Stimulated activated CD4-positive, alpha-beta T cell treated with anti-CD3 and anti-CD28 coated beads, Interleukin-4, amount 100 ng/mL, for 1 hour (primary cell): ENCODE measurements around the gene ANO7.

Experiments
- DNase-seq: peaks from one replicate; pipeline ENCODE4 v3.0.0-alpha.2; 2020

Gene ANO7

DNA sequence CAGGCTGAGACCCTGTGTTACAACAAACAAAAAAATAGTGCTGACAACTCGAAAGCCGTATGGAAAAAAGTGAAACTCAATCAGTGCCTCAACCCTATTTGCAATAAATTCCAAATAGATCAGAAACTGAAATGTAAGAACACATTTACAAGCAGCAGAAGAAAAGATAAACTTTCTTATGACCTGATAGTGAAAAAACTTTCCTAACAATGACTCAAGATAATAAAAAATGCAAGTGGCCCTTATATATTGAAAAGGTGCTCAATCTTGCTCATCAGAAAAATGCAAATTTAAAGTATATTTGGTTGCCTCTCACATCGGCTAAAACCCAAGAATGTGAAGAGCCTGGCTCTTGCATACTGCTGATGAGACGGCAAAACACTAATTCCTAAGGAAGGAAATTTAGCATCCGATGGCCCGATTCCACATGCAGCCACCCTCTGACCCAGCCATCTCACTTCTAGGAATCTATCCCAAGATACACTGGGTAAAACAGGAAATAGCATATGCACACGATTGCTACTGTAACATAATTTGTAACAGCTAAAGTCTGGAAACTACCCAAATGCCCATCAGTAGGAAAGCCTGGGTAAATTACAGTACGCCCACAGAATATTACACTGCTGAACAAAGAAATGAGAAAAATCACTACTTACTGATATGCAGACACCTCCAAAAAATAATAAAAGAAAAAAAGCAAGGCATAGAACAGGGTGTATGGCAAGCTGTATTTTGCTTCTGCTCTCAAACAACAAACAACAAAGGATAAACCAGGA lies 70.2 kb downstream of the ANO7 start:
- DNase-seq, result no peak

DNA sequence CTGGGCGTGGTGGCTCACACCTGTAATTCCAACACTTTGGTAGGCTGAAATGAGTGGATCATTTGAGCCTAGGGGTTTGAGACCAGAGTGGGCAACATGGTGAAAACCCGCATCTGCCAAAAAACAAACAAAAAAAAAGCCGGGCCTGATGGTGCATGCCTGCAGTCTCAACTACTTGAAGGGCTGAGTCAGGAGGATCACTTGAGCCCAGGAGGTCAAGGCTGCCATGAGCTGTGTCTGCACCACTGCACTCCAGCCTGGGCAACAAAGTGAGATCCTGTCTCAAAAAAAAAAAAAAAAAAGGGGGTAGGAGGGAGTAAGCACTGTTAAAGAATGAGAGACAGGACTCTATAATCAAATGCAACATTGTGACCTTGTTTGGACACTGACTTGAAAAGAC lies 72.4 kb downstream of the ANO7 start:
- DNase-seq, result no peak

DNA sequence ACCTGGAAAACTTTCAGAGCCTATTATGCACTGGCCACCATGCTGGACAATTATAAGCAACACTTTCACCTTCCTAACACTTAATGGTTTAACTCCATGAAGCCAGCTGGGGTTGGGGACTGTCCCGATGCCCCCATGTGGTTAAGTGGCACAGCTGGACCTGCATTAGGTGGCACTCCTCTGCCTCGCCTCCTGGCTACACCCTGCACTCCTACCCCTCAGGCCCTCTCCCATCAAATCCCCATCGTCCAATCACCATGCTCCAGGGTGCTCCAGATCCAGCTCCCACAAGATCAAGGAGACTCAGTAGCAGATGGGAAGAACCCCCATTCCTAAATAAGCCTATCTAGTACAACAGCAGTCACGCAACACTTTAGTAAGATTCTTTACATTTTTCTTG lies 73.2 kb downstream of the ANO7 start:
- DNase-seq, result no peak

DNA sequence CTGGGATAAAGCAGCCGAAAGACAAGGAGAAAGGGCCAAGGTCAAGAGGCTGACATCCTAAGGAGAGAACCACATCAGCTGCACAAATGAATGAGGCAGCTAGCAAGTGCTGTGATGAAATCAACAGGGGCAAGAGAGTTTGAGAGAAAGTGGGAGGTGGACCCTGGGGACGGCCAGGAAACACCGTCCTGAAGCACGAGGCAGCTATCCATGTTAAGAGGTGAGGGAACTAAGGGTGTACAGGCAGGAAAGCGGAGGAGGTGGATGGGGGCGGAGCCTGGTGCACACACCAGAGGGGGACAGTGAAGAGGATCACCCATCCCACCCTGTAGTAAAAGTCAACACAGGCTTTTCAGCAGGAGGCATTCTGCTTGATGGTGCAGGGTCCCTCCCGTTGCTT lies 74.6 kb downstream of the ANO7 start:
- no peak for DNase-seq

DNA sequence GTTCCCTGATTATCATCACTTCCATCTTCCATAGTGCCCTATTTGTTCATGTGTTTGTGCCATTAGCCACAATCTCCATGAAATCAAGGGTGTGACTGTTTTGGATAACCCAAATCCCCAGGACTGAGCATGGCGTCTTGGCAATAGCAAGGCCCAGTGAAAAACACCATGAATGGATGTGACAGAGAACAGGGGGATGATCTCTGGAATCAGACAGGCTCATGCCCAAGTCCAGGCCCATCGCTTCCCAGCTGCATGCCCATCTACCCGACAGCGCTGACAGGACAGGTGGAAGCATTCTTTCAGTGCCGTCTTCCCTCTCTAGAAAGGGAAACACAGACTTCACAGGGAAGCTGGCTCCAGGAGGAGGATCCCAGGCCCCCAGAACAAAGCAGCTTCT lies 77.0 kb downstream of the ANO7 start:
- no peak for DNase-seq

DNA sequence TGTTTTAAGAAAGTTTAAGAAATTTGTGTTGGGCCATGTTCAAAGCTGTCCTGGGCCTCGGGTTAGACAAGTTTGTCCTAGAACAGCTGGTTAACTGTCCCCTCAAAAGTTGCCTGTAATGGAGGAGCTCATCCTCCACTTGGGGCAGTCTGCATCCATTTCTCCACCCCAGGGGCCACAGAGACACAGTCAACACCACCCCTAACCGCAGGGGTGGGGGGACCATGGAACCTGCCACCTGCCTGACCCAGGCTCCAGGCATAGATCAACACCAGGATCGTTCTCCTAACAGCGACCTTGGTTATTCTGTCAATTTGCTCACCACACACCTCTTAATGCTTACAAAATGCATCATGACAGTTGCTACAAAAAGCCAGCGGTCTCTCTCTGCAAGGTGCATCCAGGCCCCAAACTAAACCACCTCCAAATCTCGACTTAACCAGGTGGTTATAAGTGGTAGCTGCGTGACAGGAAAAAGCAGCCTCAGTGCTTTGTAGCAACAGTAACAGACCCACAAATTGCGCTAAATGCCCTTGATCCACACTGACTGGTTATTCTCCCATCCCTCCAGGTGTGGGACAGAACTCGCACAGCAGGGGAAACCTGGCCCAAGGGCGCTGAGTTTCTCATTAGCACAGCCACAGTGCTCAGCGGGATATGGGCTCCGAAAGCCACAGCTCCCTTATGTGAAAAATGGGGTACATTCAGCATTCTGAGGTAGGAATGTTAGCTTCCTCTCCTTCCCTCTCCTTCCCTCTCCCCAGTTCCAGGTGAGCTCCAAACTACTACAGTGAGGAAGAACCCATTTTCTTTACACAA lies 79.0 kb downstream of the ANO7 start:
- no peak for DNase-seq

DNA sequence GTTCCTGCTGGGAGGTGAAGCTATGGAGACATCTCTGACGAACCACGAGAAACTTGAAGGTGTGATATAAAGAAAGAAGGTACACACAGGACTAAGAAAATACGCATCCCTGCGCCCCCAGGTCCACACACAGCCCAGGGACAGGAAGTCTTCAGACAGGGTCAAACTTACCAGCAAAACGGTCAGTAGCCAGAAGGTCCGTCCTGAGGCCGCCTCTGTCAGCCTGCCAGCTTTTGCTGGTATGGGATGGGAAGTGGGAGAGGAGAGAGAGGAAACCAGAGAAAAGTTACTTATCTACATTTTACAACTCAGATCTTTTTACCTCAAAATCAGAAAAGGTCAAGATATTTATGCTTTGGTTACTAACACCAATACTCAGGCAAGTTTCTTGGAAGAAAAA lies 79.8 kb downstream of the ANO7 start:
- no peak for DNase-seq

DNA sequence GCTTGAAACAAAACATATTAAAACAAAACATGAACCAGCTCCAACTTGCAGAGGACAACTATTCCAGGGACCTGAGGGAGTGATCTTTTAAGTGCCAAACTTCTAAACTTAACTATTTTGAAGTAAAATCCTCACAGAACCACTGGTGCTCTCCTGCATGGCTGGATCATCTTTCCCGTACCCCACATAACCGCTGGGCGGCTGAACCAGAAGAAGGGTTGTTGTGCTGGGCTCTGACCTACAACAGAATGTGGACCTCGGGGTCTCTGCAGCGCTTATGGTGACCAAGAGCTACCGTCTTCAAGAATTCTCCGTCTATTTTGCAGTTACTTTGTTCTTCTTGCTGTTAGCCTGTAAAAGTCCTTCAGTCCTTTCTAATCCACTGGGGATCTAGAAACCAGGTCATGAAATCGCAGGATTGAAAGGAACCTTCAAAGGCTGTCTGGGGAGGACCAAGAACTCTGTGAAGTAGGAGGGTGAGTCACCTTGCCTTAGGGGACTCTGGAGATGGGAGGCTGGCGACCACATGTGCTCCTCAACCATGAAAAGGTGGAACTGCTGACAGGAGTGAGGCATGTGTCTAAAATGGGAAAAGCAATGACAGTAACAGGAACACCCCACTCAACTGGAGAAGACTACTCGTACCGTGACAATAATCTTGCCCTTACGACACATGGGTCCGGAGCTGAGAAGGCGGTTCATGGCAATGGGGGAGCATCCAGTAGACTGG lies 80.4 kb downstream of the ANO7 start:
- no peak for DNase-seq

DNA sequence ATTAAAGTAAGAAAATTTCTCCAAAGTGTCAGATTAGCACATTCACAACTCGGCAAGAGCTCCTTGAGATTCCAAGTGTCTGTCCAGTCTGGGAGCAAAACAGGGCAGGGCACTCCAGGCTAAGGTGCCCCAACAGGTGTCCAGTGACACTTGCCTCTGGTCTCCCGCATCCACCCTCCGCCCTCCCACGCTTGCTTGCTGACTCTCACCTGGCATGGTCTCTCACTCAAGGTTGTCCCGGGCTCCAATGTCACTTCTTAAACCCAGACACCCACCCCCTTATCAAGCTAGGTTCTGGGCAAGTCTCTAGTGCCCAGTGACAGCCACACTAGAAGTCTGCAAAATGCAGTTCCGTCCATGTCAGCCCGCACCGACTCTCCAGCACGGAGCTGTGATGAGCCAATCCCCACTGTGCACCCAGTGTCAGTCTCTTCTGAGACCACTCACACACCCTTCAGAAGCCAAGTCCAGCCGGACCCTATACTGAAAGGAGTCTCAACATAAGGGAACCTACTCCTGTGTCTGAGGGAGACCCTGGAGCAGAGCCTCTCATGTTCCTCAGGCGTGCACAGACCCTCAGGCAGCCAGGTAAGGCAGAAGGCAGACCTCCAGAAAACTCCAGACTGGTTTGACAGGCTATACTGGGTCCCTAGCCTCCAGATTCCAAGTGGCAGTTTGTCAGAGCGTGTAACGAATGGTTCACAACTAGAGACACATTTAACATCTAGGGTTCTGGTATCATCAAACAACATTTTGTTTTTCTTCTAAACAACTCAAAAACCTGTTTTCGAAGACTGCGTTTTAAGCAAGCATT lies 81.4 kb downstream of the ANO7 start:
- no peak for DNase-seq

DNA sequence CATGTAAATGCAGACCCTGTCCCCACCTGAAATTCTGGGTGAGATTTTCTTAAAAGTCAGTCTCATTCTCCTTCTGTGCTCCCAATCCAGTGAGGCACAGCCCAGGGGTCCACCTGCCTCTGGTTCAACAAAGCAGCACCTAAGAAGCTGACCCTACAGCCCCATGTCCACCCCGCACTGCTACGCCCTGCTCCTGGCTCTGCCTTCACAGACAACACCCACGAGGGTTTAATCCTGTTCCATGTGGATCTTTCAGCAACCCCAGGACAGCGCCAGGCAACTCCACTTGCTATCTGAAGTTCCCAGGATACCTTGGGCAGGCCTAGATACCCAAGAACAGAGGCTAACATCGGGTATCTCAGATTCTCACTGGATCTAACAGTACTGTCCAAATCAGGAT lies 82.1 kb downstream of the ANO7 start:
- no peak for DNase-seq

DNA sequence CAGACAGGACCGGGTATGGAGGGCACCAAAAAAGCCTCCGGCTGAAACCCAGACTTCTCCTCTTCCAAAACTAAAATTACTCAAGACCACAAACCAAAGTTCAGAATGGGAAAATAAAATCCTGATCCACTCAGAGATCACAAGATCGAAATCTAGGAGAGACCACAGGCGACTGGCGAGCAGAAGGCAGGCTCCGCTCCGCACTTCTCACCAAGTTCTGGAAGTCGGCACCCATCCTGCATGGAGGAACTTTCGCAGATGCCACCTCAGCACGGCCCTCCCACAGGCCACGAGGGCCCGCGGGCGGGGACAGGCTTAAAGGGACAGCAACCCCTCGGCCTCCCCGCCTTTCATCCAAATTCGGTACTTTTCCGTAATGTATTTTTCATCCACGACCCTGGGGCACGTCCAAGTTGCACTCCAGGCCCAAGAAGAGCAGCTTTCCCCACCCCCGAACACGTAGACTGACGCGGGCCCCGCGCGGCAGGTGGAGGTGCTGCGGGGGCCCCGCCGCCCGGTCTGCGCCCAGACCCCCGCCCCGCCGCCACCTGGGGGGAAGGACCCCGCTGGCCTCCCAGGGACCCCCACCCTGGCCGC lies 83.3 kb downstream of the ANO7 start:
- peak; percentile 65 for DNase-seq

DNA sequence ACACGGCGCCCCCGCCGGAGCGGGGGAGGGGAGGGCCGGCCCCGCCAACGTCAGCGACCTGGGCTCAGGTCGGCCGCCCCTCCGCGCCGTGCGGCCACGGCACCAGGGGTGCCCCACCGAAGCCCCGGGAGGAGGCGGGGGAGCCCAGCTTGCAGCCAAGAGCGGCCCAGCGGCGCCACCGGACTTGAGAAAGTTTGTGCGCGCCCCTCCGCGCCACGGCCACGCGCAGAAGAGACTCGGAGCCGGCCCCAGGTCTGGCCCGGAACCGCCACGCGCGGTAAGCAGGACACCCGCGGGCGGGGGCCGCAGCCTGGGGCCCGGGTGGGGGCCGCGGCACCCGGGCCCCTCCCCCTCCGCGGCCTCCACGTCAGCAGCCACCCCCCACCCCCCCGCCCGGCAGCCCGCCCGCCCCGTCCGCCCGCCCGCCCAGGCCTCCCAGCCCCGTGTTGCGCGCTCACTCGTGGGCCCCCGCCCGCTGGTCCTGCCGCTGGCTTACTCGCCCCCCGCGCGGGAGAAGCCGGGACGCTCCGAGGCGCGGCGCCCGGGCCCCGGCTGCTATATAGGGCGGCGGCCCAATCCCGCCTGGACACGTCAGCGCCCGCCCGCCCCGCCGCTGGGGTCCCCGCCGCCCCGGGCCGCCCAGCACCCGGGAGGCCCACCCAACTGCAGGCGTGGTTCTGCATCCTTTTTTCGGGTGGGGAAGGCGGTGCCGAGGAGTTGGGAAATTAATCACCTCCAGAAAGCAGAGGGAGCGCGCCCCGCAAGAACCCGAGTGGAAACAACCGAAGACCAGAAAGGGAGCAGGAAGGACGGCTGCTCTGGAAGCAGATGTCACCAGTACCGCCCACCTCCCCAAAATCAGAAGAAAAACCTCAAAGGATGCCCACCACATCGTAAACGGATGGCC lies 84.1 kb downstream of the ANO7 start:
- peak; percentile 54 for DNase-seq

DNA sequence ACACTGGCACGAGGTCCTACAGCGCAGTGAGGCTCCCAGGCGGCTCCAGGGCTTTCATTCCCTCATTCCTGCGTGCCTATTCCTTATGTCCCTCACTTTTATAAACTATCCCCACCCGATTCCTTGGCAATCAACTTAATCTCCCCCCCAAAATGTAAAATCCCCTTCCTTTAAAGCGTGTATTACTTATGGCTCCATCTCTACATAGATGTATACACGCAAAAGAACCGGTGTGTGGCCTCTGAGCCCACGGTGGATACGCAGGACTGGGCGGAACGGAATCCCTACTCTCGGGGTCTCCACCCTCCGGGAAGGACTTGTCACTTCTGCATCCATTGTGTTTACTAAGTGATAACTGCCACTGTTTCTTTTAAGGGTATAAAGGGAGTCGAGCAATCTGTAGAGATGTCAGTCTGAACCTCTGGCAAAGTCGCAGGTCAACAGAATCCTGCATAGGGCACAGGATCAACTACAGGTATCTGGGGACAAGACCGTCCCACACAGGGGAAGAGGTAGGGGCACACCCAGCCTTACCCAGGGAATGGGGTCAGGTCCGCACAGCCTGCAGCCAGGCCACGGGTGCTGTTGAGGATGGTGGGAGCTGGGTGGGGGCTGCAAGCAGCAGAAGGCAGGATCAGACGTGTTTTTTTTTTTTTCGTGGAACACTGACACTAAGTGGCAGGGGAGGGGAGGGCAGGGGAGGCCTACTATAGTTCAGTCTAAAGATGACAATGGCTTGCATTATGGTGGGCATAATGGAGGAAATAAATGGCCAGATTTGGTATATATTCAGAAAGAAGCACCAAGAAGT lies 84.9 kb downstream of the ANO7 start:
- DNase-seq, result no peak

DNA sequence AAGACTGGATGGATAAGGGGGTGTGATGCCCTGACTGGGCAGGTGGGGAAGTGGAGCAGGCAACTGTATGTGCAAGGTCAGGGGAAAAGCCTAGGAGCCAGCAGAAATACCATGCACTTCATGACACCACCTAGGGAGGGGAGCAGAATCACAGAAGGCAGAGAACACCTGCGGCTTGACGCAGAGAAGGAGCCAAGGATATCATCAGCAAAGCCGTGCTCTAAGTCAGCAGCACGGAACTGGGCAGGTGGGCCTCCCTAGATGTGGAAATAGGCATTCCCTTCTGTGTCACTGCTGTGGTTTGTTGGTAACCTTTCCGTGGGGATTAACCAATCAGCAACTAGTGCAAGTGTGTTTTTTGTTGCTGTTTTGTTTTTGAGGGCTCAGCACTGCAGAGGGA lies 85.7 kb downstream of the ANO7 start:
- no peak for DNase-seq
